AG08395 (cell line): ENCODE data around the gene C4orf36.
"Not testable (repeated sequence)": the region's sequence is repeated elsewhere in the genome, so short reads cannot be mapped to it uniquely, and the experiment has no call there.

Experiments used
- DNase-seq: peaks from one replicate; pipeline ENCODE4 v3.0.0; 2012; ENCODE audit warnings: mixed read lengths, low spot score

Gene C4orf36

GRCh38 chr4:86917212-86918039 is 25.2 kb upstream of the C4orf36 start:
- no peak for DNase-seq

- DNase-seq: no peak
Observed at GRCh38 chr4:86916392-86916791, 24.2 kb upstream of the C4orf36 start.

- no peak for DNase-seq
Observed at GRCh38 chr4:86910820-86911684, 18.8 kb upstream of the C4orf36 start.

- no peak for DNase-seq
Observed at GRCh38 chr4:86910369-86910768, 18.1 kb upstream of the C4orf36 start.

- no peak for DNase-seq
Observed at GRCh38 chr4:86909546-86910295, 17.5 kb upstream of the C4orf36 start.

- DNase-seq: no peak
Observed at GRCh38 chr4:86908251-86908657, 16.0 kb upstream of the C4orf36 start.

GRCh38 chr4:86901864-86902263 is 9.6 kb upstream of the C4orf36 start:
- DNase-seq: no peak

- no peak for DNase-seq
Observed at GRCh38 chr4:86898562-86898961, 6.3 kb upstream of the C4orf36 start.

- DNase-seq: no peak
Observed at GRCh38 chr4:86896596-86896995, 4.4 kb upstream of the C4orf36 start.

- peak; percentile 62 for DNase-seq
Observed at GRCh38 chr4:86895692-86896488, 3.7 kb upstream of the C4orf36 start.

GRCh38 chr4:86894455-86894854 is 2.2 kb upstream of the C4orf36 start:
- DNase-seq: no peak

- DNase-seq: no peak
Observed at GRCh38 chr4:86893136-86893535, 914 bp upstream of the C4orf36 start.

GRCh38 chr4:86892636-86892960 is 376 bp upstream of the C4orf36 start:
- DNase-seq: peak; percentile 18

- no peak for DNase-seq
Observed at GRCh38 chr4:86890790-86891189, 1.4 kb downstream of the C4orf36 start.

GRCh38 chr4:86879641-86880040 is 12.6 kb downstream of the C4orf36 start:
- DNase-seq: no peak

- DNase-seq: no peak
Observed at GRCh38 chr4:86878640-86879039, 13.6 kb downstream of the C4orf36 start.

- no peak for DNase-seq
Observed at GRCh38 chr4:86876894-86877685, 15.1 kb downstream of the C4orf36 start.

- not testable (repeated sequence) for DNase-seq
Observed at GRCh38 chr4:86875436-86875835, 16.8 kb downstream of the C4orf36 start.

- no peak for DNase-seq
Observed at GRCh38 chr4:86872135-86872534, 20.1 kb downstream of the C4orf36 start.

GRCh38 chr4:86870442-86871069 is 21.7 kb downstream of the C4orf36 start:
- no peak for DNase-seq
